Neuronal stem cell (in vitro differentiated cells): ENCODE measurements around the gene C1orf198.
A peak's percentile ranks its signal among the peaks of the same experiment; 100 is the strongest.

ENCODE experiments used
- DNase-seq: peaks from one replicate; pipeline ENCODE4 v3.0.0-alpha.2; 2013; ENCODE audit warnings: low spot score
- H2AFZ ChIP-seq: one replicate; pipeline ENCODE4 v1.6.1; 2013; ENCODE audit warnings: mild to moderate bottlenecking, low read length, inconsistent platforms
- H2AK5ac ChIP-seq: 2 replicates; pipeline ENCODE4 v1.6.1; 2013; ENCODE audit warnings: low read depth, mild to moderate bottlenecking, inconsistent platforms, low read length, moderate library complexity, mixed read lengths
- H2BK120ac ChIP-seq: 2 replicates; pipeline ENCODE4 v1.6.1; 2013; ENCODE audit warnings: low read depth, mild to moderate bottlenecking, inconsistent platforms, low read length, moderate library complexity, mixed read lengths
- H2BK12ac ChIP-seq: one replicate; pipeline ENCODE4 v1.6.1; 2013; ENCODE audit warnings: low read length, inconsistent platforms
- H2BK15ac ChIP-seq: 2 replicates; pipeline ENCODE4 v1.6.1; 2013; ENCODE audit warnings: mild to moderate bottlenecking, low read length, inconsistent platforms, mixed read lengths
- H2BK5ac ChIP-seq: one replicate; pipeline ENCODE4 v1.6.1; 2013; ENCODE audit warnings: inconsistent platforms, mild to moderate bottlenecking, low read length, moderate library complexity
- H3K14ac ChIP-seq: one replicate; pipeline ENCODE4 v1.6.1; 2013; ENCODE audit warnings: low read length, inconsistent platforms
- H3K18ac ChIP-seq: 2 replicates; pipeline ENCODE4 v1.6.1; 2013; ENCODE audit warnings: low read length, inconsistent platforms
- H3K23ac ChIP-seq: 2 replicates; pipeline ENCODE4 v1.6.1; 2013; ENCODE audit warnings: low read depth, mild to moderate bottlenecking, mixed read lengths, low read length, inconsistent platforms; ENCODE audit not compliant: poor library complexity
- H3K27ac ChIP-seq: replicated peaks from 3 replicates; pipeline ENCODE4 v1.5.1; 2013; ENCODE audit warnings: low read length, inconsistent platforms
- H3K27me3 ChIP-seq, 3 experiments: 2 replicates each; pipeline ENCODE4 v1.6.1; 2013; ENCODE audit warnings: low read length in 3 of 3, mild to moderate bottlenecking in 2 of 3, inconsistent platforms in 1 of 3, low read depth in 1 of 3, mixed read lengths in 1 of 3, moderate library complexity in 1 of 3; ENCODE audit not compliant: control insufficient read depth in 3 of 3, insufficient read depth in 3 of 3
- H3K36me3 ChIP-seq, 2 donors: replicated peaks in 1 of 2; 2 replicates each; pipeline ENCODE4 v1.6.1; 2013; ENCODE audit warnings: low read length in 2 of 2; ENCODE audit not compliant: control insufficient read depth in 2 of 2, insufficient read depth in 2 of 2
- H3K4ac ChIP-seq: 2 replicates; pipeline ENCODE4 v1.6.1; 2013; ENCODE audit warnings: inconsistent platforms, mild to moderate bottlenecking, low read length, moderate library complexity
- H3K4me1 ChIP-seq, 2 donors: 1 replicate in 1 of 2; 2 replicates in 1 of 2; pipeline ENCODE4 v1.6.1; 2013; ENCODE audit warnings: low read length in 2 of 2, low read depth in 1 of 2; ENCODE audit not compliant: control insufficient read depth in 2 of 2, insufficient read depth in 1 of 2
- H3K4me2 ChIP-seq: one replicate; pipeline ENCODE4 v1.6.1; 2013; ENCODE audit warnings: mild to moderate bottlenecking, low read length, inconsistent platforms; ENCODE audit not compliant: insufficient read depth, poor library complexity, severe bottlenecking
- H3K4me3 ChIP-seq, 2 donors: 2 replicates each; pipeline ENCODE4 v1.5.1; 2013; ENCODE audit warnings: low read length in 2 of 2, mild to moderate bottlenecking in 2 of 2, inconsistent platforms in 1 of 2, moderate library complexity in 1 of 2
- H3K79me1 ChIP-seq: one replicate; pipeline ENCODE4 v1.6.1; 2013; ENCODE audit warnings: low read depth, mild to moderate bottlenecking, inconsistent platforms, low read length, moderate library complexity
- H3K9ac ChIP-seq: one replicate; pipeline ENCODE4 v1.6.1; 2013; ENCODE audit warnings: mild to moderate bottlenecking, low read depth, low read length, inconsistent platforms; ENCODE audit not compliant: poor library complexity
- H3K9me3 ChIP-seq, 2 donors: replicated peaks in 1 of 2; 2 replicates each; pipeline versions ENCODE3 to v1.6.1; 2013; ENCODE audit warnings: low read length in 2 of 2, mild to moderate bottlenecking in 2 of 2, inconsistent platforms in 1 of 2, low read depth in 1 of 2, mixed read lengths in 1 of 2, moderate library complexity in 1 of 2; ENCODE audit not compliant: control insufficient read depth in 2 of 2, insufficient read depth in 1 of 2
- H4K8ac ChIP-seq: one replicate; pipeline ENCODE4 v1.6.1; 2013; ENCODE audit warnings: low read depth, mild to moderate bottlenecking, inconsistent platforms, low read length, moderate library complexity
- H4K91ac ChIP-seq: one replicate; pipeline ENCODE4 v1.6.1; 2013; ENCODE audit warnings: low read length, low read depth, mild to moderate bottlenecking, inconsistent platforms; ENCODE audit not compliant: poor library complexity
- WGBS, 2 donors: extraction: QIAGEN DNeasy Blood & Tissue Kit; methylation state at CpG; one replicate each; pipeline ENCODE4 v1.1.7; 2013; ENCODE audit warnings: missing lambda C conversion rate in 2 of 2, mixed read lengths in 1 of 2; ENCODE audit not compliant: insufficient read length in 2 of 2, insufficient replicate concordance in 1 of 2; ENCODE audit errors: extremely low coverage in 2 of 2; 5-methylcytosine and 5-hydroxymethylcytosine counted together

The C1orf198 gene

DNA sequence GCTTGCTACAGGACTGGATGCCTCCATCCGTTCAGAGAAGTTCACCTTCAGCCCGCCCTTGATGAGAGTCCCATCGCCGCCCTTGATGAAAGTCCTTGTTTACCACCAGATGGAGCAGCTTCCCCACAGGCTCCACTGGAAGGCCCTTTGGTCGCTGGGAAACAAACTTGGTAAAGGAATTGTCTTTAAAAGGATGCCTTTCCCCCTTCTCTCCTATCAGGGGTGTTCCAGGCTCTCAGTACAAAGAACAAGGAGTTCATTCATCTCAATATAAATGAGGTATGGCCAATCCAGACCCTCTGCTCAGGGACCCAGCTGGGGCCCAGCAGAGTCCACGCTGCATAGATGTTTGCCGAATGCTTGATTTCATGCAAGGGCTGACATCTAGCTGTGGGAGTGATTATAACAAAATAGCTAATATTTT lies 70.4 kb downstream of the C1orf198 start:
- H3K27me3 ChIP-seq = no peaks in the 10 kb centered on the region
- no peak overlapping the region for H2BK120ac ChIP-seq
- no peak overlapping the region for H3K23ac ChIP-seq
- no peak overlapping the region for H3K9ac ChIP-seq
- no peak overlapping the region for H3K4ac ChIP-seq
- WGBS, 2 donors = no CpG with 5 or more reads among the region's 7 CpGs
- H3K79me1 ChIP-seq = no peaks in the 10 kb centered on the region
- H3K4me2 ChIP-seq = no peak overlapping the region
- no peak overlapping the region for H3K27ac ChIP-seq
- no peak overlapping the region for H4K91ac ChIP-seq
- peak overlapping the region; percentile 70 for H2AFZ ChIP-seq
- no peak overlapping the region for H3K14ac ChIP-seq
- H4K8ac ChIP-seq = no peak overlapping the region
- no peak overlapping the region for H2BK15ac ChIP-seq
- DNase-seq = peak; percentile 51
- no peaks in the 10 kb centered on the region for H3K36me3 ChIP-seq
- no peaks in the 10 kb centered on the region for H3K9me3 ChIP-seq
- H2BK5ac ChIP-seq = no peak overlapping the region
- H3K18ac ChIP-seq = no peak overlapping the region
- no peak overlapping the region for H2AK5ac ChIP-seq
- no peak overlapping the region for H2BK12ac ChIP-seq
- H3K4me3 ChIP-seq = no peak overlapping the region
- H3K4me1 ChIP-seq = peaks cover 0 to 4% of the 10 kb centered on the region in 2 donors

DNA sequence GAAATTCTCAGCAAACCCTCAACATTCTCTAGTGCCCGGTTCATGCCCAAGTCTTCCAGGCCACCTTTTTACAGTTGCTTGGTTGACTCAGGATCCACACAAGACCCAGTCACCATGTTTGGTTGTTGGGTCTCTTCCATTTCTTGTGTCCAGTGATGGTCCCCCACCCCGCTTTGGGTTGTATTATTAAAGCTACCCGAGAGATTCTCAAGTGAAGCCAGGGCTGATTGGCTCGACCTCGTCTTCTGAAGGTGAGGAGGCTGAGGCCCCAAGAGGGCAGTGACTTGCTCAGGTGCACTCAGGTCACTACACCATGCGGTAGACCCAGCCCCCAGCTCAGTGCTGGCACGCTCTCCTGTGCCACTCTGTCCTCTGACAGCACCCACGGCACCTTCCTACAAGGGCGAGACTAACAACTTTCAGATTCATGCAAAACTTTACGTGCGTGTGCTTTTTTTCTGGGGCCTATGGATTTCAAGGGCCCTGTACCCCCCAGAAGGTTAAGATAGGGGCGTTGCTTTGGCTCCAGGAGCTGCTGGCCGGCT lies 70.9 kb downstream of the C1orf198 start:
- Histone ChIP-seq H2AK5ac (peak overlapping the region; percentile 60), H2BK120ac (peak overlapping the region; percentile 4), H3K4ac (no peak overlapping the region), H3K4me3 (no peak overlapping the region), H2BK5ac (no peak overlapping the region), H4K8ac (no peak overlapping the region), H3K18ac (peak overlapping the region; percentile 84), H2BK15ac (peak overlapping the region; percentile 76), H3K27me3 (no peaks in the 10 kb centered on the region), H3K14ac (no peak overlapping the region), H3K9me3 (no peaks in the 10 kb centered on the region), H2AFZ (peak overlapping the region; percentile 70), H3K4me1 (peaks cover 0 to 4% of the 10 kb centered on the region in 2 donors), H3K36me3 (no peaks in the 10 kb centered on the region), H3K4me2 (no peak overlapping the region), H3K9ac (no peak overlapping the region), H3K79me1 (no peaks in the 10 kb centered on the region), H3K23ac (no peak overlapping the region), H3K27ac (no peak overlapping the region), H4K91ac (no peak overlapping the region), H2BK12ac (peak overlapping the region; percentile 92)
- WGBS, 2 donors = no CpG with 5 or more reads among the region's 13 CpGs
- no peak for DNase-seq

DNA sequence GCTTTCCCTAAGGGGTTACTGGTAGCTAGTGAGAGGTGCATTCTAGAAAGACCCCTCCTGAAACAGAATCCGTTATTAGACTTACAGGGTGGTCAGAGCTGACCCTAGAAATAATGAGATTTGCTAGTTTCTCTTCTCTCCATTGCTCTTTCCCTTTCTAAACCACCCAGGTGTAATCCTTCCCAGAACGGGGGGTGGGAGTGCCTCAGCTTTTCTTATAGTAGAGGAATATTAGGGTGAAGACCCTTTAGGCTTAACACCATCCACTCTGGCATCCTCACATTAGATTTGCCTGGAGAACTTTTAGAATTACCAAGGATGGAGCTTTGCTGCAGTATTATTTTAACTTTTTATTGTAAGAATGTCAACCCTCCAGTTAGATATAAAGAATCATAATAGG lies 71.7 kb downstream of the C1orf198 start:
- Histone ChIP-seq H2BK5ac (no peak overlapping the region), H3K4me2 (no peak overlapping the region), H2BK15ac (no peak overlapping the region), H4K91ac (no peak overlapping the region), H3K4me1 (peaks cover 0 to 4% of the 10 kb centered on the region in 2 donors), H3K27me3 (no peaks in the 10 kb centered on the region), H2BK12ac (no peak overlapping the region), H3K14ac (no peak overlapping the region), H3K4ac (no peak overlapping the region), H3K4me3 (no peak overlapping the region), H4K8ac (no peak overlapping the region), H2BK120ac (no peak overlapping the region), H3K23ac (no peak overlapping the region), H2AK5ac (no peak overlapping the region), H3K9me3 (no peaks in the 10 kb centered on the region), H3K36me3 (no peaks in the 10 kb centered on the region), H2AFZ (no peak overlapping the region), H3K27ac (no peak overlapping the region), H3K9ac (no peak overlapping the region), H3K79me1 (no peaks in the 10 kb centered on the region), H3K18ac (no peak overlapping the region)
- DNase-seq = no peak
- no CpG with 5 or more reads among the region's 2 CpGs for WGBS, 2 donors

DNA sequence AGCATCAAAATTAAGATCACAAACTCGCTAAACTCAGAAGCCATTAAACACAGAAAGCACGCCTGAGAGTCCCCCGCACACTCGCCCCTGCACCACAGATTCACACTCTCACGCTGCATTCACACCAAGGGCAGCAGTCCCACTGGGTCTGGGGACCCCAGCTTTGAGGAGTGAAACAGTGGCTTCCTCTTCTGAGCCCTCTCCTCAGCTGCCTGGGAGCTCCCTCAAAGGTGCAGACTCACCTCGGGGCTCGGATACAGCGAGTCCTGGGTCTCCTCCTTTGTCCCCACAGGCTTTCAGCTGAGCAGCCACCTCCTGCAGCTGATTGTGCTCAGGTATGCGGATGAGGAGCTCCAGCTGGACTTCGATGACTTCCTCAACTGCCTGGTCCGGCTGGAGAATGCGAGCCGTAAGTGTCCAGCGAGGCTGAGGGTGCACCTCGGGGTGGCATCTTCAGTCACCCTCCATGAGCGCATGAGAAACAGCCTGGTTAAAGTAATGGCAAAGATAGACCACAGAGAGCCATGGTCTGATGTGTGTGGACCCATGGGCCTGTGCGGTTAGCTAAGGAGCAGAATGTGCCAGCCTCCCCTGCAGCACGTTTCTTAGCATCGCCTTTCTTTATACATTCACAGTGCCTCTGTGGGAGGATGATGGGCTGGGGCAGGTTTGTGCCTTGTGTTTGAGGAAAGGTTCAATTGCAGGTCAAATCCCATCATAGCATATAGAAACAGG lies 73.3 kb downstream of the C1orf198 start:
- Histone ChIP-seq H3K9ac (no peak overlapping the region), H4K91ac (no peak overlapping the region), H2BK12ac (no peak overlapping the region), H3K36me3 (no peaks in the 10 kb centered on the region), H3K4me2 (no peak overlapping the region), H3K79me1 (no peaks in the 10 kb centered on the region), H3K9me3 (no peaks in the 10 kb centered on the region), H3K27ac (no peak overlapping the region), H3K4ac (no peak overlapping the region), H2AFZ (peak overlapping the region; percentile 13), H2BK120ac (no peak overlapping the region), H2AK5ac (no peak overlapping the region), H3K4me1 (peaks cover 0 to 4% of the 10 kb centered on the region in 2 donors), H3K14ac (no peak overlapping the region), H4K8ac (no peak overlapping the region), H2BK15ac (no peak overlapping the region), H3K23ac (no peak overlapping the region), H2BK5ac (no peak overlapping the region), H3K18ac (peak overlapping the region; percentile 63), H3K27me3 (no peaks in the 10 kb centered on the region), H3K4me3 (no peak overlapping the region)
- DNase-seq = no peak
- no CpG with 5 or more reads among the region's 19 CpGs for WGBS, 2 donors
